CD14-positive monocyte (primary cell): Measurements from ENCODE around the gene PCGF6. TPM values are rescaled to one million over a fixed set of nuclear protein-coding genes. Genes with fewer than 3 reads are reported as not detected.

Source experiments
- DNase-seq, 3 donors: peaks; one replicate each; pipeline ENCODE4 v3.0.0-alpha.2; 2011 to 2022
- H2AFZ ChIP-seq: 2 replicates; pipeline ENCODE4 v1.6.0; 2012; ENCODE audit warnings: mild to moderate bottlenecking, low read depth, low read length, inconsistent platforms; ENCODE audit not compliant: insufficient read depth, poor library complexity, severe bottlenecking
- H3K27ac ChIP-seq, 2 donors: 1 replicate in 1 of 2; 2 replicates in 1 of 2; pipeline ENCODE4 v1.5.1; 2012 to 2013; ENCODE audit warnings: low read length in 2 of 2, control low read depth in 1 of 2, inconsistent platforms in 1 of 2, low read depth in 1 of 2, mild to moderate bottlenecking in 1 of 2
- H3K27me3 ChIP-seq, 2 donors: one replicate each; pipeline versions ENCODE4 v1.6.0 to v1.6.1; 2011 to 2013; ENCODE audit warnings: low read length in 2 of 2; ENCODE audit not compliant: control insufficient read depth in 2 of 2, insufficient read depth in 2 of 2
- H3K36me3 ChIP-seq, 2 donors: replicated peaks in 1 of 2; 1 replicate in 1 of 2; 2 replicates in 1 of 2; pipeline versions ENCODE4 v1.5.1 to v1.6.1; 2012 to 2013; ENCODE audit warnings: low read length in 2 of 2, control low read depth in 1 of 2, inconsistent platforms in 1 of 2, mild to moderate bottlenecking in 1 of 2; ENCODE audit not compliant: insufficient read depth in 2 of 2, control insufficient read depth in 1 of 2
- H3K4me1 ChIP-seq, 2 donors: 1 replicate in 1 of 2; 2 replicates in 1 of 2; pipeline versions ENCODE4 v1.5.1 to v1.6.1; 2012 to 2013; ENCODE audit warnings: low read length in 2 of 2, control low read depth in 1 of 2, inconsistent platforms in 1 of 2, mild to moderate bottlenecking in 1 of 2, moderate library complexity in 1 of 2; ENCODE audit not compliant: insufficient read depth in 2 of 2, control insufficient read depth in 1 of 2
- H3K4me2 ChIP-seq: replicated peaks from 2 replicates; pipeline ENCODE3; 2012; ENCODE audit warnings: low read length, moderate library complexity, mild to moderate bottlenecking; ENCODE audit not compliant: poor library complexity, severe bottlenecking; ENCODE audit errors: extremely low read depth
- H3K4me3 ChIP-seq, 3 experiments: fragments of 200-600 bp in 1 of 3; sonication (generic) in 1 of 3; replicated peaks in 1 of 3; 1 replicate in 2 of 3; 2 replicates in 1 of 3; pipeline ENCODE4 v1.5.1; 2011 to 2013; ENCODE audit warnings: low read length in 3 of 3, mild to moderate bottlenecking in 3 of 3, control low read depth in 2 of 3, low read depth in 2 of 3, inconsistent platforms in 1 of 3, moderate library complexity in 1 of 3
- H3K79me2 ChIP-seq: 2 replicates; pipeline ENCODE4 v1.6.0; 2012; ENCODE audit warnings: mild to moderate bottlenecking, control low read depth, inconsistent platforms, low read length, moderate library complexity; ENCODE audit not compliant: insufficient read depth
- H3K9ac ChIP-seq: 2 replicates; pipeline ENCODE4 v1.6.0; 2017; ENCODE audit warnings: low read length, mild to moderate bottlenecking; ENCODE audit not compliant: insufficient read depth, poor library complexity, severe bottlenecking
- H3K9me3 ChIP-seq, 2 donors: replicated peaks in 1 of 2; 1 replicate in 1 of 2; 2 replicates in 1 of 2; pipeline versions ENCODE4 v1.5.1 to v1.6.1; 2012 to 2013; ENCODE audit warnings: low read length in 2 of 2, control low read depth in 1 of 2; ENCODE audit not compliant: control insufficient read depth in 1 of 2, insufficient read depth in 1 of 2
- H4K20me1 ChIP-seq: 2 replicates; pipeline ENCODE4 v1.6.0; 2012; ENCODE audit warnings: mild to moderate bottlenecking, low read length, control low read depth, moderate library complexity; ENCODE audit not compliant: insufficient read depth
- H3K27ac Mint-ChIP-seq, 7 donors: one replicate each; pipeline ENCODE4 v1.8.0; 2020; ENCODE audit warnings: mild to moderate bottlenecking in 7 of 7, mixed read lengths in 7 of 7, moderate library complexity in 6 of 7, inconsistent platforms in 2 of 7
- H3K27me3 Mint-ChIP-seq, 3 donors: one replicate each; pipeline ENCODE4 v1.8.0; 2021 to 2022; ENCODE audit warnings: low read depth in 3 of 3, mild to moderate bottlenecking in 3 of 3, mixed read lengths in 3 of 3, moderate library complexity in 3 of 3, inconsistent platforms in 1 of 3
- H3K36me3 Mint-ChIP-seq, 2 donors: one replicate each; pipeline ENCODE4 v1.8.0; 2020; ENCODE audit warnings: mixed read lengths in 2 of 2, inconsistent platforms in 1 of 2, mild to moderate bottlenecking in 1 of 2
- H3K4me1 Mint-ChIP-seq: one replicate; pipeline ENCODE4 v1.8.0; 2020; ENCODE audit warnings: mild to moderate bottlenecking, mixed read lengths
- H3K4me3 Mint-ChIP-seq, 2 donors: one replicate each; pipeline ENCODE4 v1.8.0; 2020; ENCODE audit warnings: mild to moderate bottlenecking in 2 of 2, mixed read lengths in 2 of 2, moderate library complexity in 1 of 2
- H3K9me3 Mint-ChIP-seq, 7 donors: one replicate each; pipeline ENCODE4 v1.8.0; 2020 to 2022; ENCODE audit warnings: mixed read lengths in 7 of 7, mild to moderate bottlenecking in 6 of 7, moderate library complexity in 6 of 7, inconsistent platforms in 2 of 7
- WGBS: methylation state at CpG from one replicate; pipeline ENCODE4 v1.1.5; 2013; ENCODE audit warnings: missing lambda C conversion rate; ENCODE audit not compliant: insufficient coverage; 5-methylcytosine and 5-hydroxymethylcytosine counted together
- intact Hi-C, 2 donors: fragments of 100-400 bp; cut with micrococcal nuclease; formaldehyde crosslinking; loops; one replicate each; pipeline versions ENCODE4 v1.15.0 to v1.15.1; 2023
- polyA plus RNA-seq, 3 donors: library from polyadenylated mRNA; depleted of rRNA in 1 of 3; unstranded in 2 of 3; stranded (reverse) in 1 of 3; fragments of 300-500 nt in 2 of 3; fragments of >200 nt in 1 of 3; fragmentation: Illumina TruSeq in 2 of 3; gene quantifications; 1 replicate in 2 of 3; 2 replicates in 1 of 3; pipeline ENCODE4 v1.2.3, GENCODE V29; 2012 to 2021
- TF ChIP-seq, protein P1 (sequence below): fragments of 200-600 bp; IDR thresholded peaks from one replicate; pipeline ENCODE4 v1.8.0; 2022; ENCODE audit warnings: antibody characterized with exemption, mild to moderate bottlenecking

The PCGF6 gene
- polyA plus RNA-seq, 3 donors: 3.4 to 6.2 (median 4.6) TPM

GRCh38 chr10:103395754-103396066, 44.8 kb upstream of the PCGF6 start:
- no peaks in the 10 kb centered on the region for H3K27me3 Mint-ChIP-seq
- Histone ChIP-seq H3K36me3 (peaks cover 27 to 53% of the 10 kb centered on the region in 2 donors), H3K9ac (peak overlapping the region; percentile 80), H3K27me3 (no peaks in the 10 kb centered on the region), H3K79me2 (peaks cover 58% of the 10 kb centered on the region), H3K4me3 (peak overlapping the region; percentile 68 to 88 (median 78)), H3K27ac (peak overlapping the region; percentile 55 to 85), H3K9me3 (no peaks in the 10 kb centered on the region), H3K4me2 (peak overlapping the region; percentile 89), H3K4me1 (peaks cover 26 to 40% of the 10 kb centered on the region in 2 donors), H4K20me1 (peaks cover 9% of the 10 kb centered on the region), H2AFZ (peak overlapping the region; percentile 94)
- TF ChIP-seq, protein P1, sequence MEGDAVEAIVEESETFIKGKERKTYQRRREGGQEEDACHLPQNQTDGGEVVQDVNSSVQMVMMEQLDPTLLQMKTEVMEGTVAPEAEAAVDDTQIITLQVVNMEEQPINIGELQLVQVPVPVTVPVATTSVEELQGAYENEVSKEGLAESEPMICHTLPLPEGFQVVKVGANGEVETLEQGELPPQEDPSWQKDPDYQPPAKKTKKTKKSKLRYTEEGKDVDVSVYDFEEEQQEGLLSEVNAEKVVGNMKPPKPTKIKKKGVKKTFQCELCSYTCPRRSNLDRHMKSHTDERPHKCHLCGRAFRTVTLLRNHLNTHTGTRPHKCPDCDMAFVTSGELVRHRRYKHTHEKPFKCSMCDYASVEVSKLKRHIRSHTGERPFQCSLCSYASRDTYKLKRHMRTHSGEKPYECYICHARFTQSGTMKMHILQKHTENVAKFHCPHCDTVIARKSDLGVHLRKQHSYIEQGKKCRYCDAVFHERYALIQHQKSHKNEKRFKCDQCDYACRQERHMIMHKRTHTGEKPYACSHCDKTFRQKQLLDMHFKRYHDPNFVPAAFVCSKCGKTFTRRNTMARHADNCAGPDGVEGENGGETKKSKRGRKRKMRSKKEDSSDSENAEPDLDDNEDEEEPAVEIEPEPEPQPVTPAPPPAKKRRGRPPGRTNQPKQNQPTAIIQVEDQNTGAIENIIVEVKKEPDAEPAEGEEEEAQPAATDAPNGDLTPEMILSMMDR: no peak
- peaks cover 40% of the 10 kb centered on the region for H3K4me1 Mint-ChIP-seq
- H3K27ac Mint-ChIP-seq: peak overlapping the region; percentile 70 to 96 (median 94)
- 0% methylated on average over 10 of the region's 11 CpGs for WGBS
- H3K9me3 Mint-ChIP-seq: no peaks in the 10 kb centered on the region
- H3K36me3 Mint-ChIP-seq: peaks cover 36 to 47% of the 10 kb centered on the region in 2 donors
- intact Hi-C loops: loop anchor here in 1 of 2 donors (2.0 to 10.0 kb wide), 2 partner anchors 27 to 651 kb away; partner anchors contain the start of gene WBP1L
- DNase-seq: no peak
- peak overlapping the region; percentile 92 to 95 for H3K4me3 Mint-ChIP-seq

- Histone ChIP-seq H2AFZ (no peak overlapping the region), H3K36me3 (peaks cover 30 to 53% of the 10 kb centered on the region in 2 donors), H3K9ac (no peak overlapping the region), H3K27me3 (no peaks in the 10 kb centered on the region), H3K4me1 (peaks cover 22 to 34% of the 10 kb centered on the region in 2 donors), H3K4me3 (no peak overlapping the region), H3K27ac (no peak overlapping the region), H4K20me1 (peaks cover 9% of the 10 kb centered on the region), H3K79me2 (peaks cover 59% of the 10 kb centered on the region), H3K9me3 (no peaks in the 10 kb centered on the region), H3K4me2 (no peak overlapping the region)
- Mint-ChIP-seq H3K27ac (peak overlapping the region in 1 of 7 donors; percentile 82), H3K27me3 (no peaks in the 10 kb centered on the region), H3K36me3 (peaks cover 29 to 48% of the 10 kb centered on the region in 2 donors), H3K9me3 (no peaks in the 10 kb centered on the region), H3K4me3 (no peak overlapping the region), H3K4me1 (peaks cover 34% of the 10 kb centered on the region)
- whole genome bisulfite sequencing: 100% methylated on average over 1 of the region's 14 CpGs
- intact Hi-C loops: loop anchor here in 1 of 2 donors (10.0 kb wide), 1 partner anchor 649 kb away; the partner anchor contains the start of gene WBP1L
- DNase-seq: no peak
- TF ChIP-seq, protein P1: no peak
Measured at GRCh38 chr10:103394180-103394579, 43.2 kb upstream of the PCGF6 start.
